Mammary epithelial cell (primary cell): ENCODE results near the gene BTBD10.

ENCODE experiments used
- EZH2 ChIP-seq: IDR thresholded peaks from 2 replicates; pipeline ENCODE4 v1.6.1; 2012; ENCODE audit warnings: low read length, inconsistent platforms, borderline replicate concordance
- TF ChIP-seq, protein P1 (sequence below), 2 donors: IDR thresholded peaks in 1 of 2; conservative IDR thresholded peaks in 1 of 2; 2 replicates each; pipeline ENCODE4 v1.5.1; 2011 to 2012; ENCODE audit warnings: inconsistent platforms in 2 of 2, low read length in 2 of 2, mild to moderate bottlenecking in 2 of 2, control low read depth in 1 of 2, low read depth in 1 of 2; ENCODE audit not compliant: insufficient read depth in 1 of 2; ENCODE audit errors: extremely low read depth in 1 of 2

DNA sequence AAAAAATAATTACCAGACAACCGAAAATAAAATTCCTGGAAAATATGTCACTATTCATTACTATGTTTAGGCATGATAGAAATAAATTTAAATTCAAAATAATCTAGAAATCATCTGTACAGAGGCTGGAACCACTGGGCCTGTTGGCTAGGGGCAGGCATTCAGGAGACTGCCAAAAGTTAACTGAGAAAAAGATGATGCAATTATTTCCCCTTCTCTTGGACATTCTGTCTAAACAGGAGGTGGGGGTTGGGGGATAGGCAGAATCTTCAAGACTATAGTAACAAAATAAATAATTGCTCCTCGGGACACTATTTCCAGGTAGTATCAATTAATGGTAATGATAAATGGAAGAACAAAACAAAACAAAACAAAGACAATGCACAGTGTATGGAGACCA, 14.1 kb downstream of the BTBD10 start:
- TF ChIP-seq, protein P1, sequence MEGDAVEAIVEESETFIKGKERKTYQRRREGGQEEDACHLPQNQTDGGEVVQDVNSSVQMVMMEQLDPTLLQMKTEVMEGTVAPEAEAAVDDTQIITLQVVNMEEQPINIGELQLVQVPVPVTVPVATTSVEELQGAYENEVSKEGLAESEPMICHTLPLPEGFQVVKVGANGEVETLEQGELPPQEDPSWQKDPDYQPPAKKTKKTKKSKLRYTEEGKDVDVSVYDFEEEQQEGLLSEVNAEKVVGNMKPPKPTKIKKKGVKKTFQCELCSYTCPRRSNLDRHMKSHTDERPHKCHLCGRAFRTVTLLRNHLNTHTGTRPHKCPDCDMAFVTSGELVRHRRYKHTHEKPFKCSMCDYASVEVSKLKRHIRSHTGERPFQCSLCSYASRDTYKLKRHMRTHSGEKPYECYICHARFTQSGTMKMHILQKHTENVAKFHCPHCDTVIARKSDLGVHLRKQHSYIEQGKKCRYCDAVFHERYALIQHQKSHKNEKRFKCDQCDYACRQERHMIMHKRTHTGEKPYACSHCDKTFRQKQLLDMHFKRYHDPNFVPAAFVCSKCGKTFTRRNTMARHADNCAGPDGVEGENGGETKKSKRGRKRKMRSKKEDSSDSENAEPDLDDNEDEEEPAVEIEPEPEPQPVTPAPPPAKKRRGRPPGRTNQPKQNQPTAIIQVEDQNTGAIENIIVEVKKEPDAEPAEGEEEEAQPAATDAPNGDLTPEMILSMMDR (conservative IDR thresholded peaks at IDR 0.05 in 1 of 2, IDR thresholded peaks at IDR 0.05 in 1 of 2; ENCODE audit: extremely low read depth in 1 of 2, insufficient read depth in 1 of 2, low read depth in 1 of 2, low read length in 2 of 2), result no peak
- no peak for TF ChIP-seq EZH2
